SK-N-MC (cell line): ENCODE measurements around the gene KDM5B.

Experiments used
- EZH2 ChIP-seq: fragments of 200-600 bp; sonication (generic); IDR thresholded peaks from one replicate; pipeline ENCODE4 v1.6.1; 2017; ENCODE audit warnings: antibody characterized with exemption
- FOXP2 ChIP-seq: optimal IDR thresholded peaks from 2 replicates; pipeline ENCODE3; 2011; ENCODE audit warnings: mild to moderate bottlenecking, moderate library complexity; ENCODE audit not compliant: insufficient read depth; ENCODE audit errors: extremely low read length, control extremely low read depth
- POLR2AphosphoS5 ChIP-seq: IDR thresholded peaks from 2 replicates; pipeline ENCODE4 v1.6.1; 2012; ENCODE audit warnings: mild to moderate bottlenecking, low read depth, low read length, borderline replicate concordance

GRCh38 chr1:202684716-202685115 lies 123.5 kb downstream of the KDM5B start:
- TF ChIP-seq EZH2 (no peak), POLR2AphosphoS5 (no peak), FOXP2 (no peak)
